Muscle layer of duodenum (tissue), 2 donors: ENCODE measurements around the gene HIPK2.

ENCODE experiments used
- H3K27ac ChIP-seq: one replicate; pipeline ENCODE4 v1.7.0; 2013; ENCODE audit warnings: mild to moderate bottlenecking, low read length
- H3K27me3 ChIP-seq: one replicate; pipeline ENCODE4 v1.7.0; 2013; ENCODE audit warnings: low read depth, mild to moderate bottlenecking, control low read depth, low read length
- H3K36me3 ChIP-seq, 2 donors: one replicate each; pipeline ENCODE4 v1.7.0; 2013; ENCODE audit warnings: low read length in 2 of 2, control low read depth in 1 of 2, mild to moderate bottlenecking in 1 of 2; ENCODE audit not compliant: insufficient read depth in 2 of 2, control insufficient read depth in 1 of 2
- H3K4me1 ChIP-seq, 2 donors: one replicate each; pipeline ENCODE4 v1.7.0; 2013; ENCODE audit warnings: low read length in 2 of 2, mild to moderate bottlenecking in 2 of 2, control low read depth in 1 of 2, moderate library complexity in 1 of 2; ENCODE audit not compliant: insufficient read depth in 2 of 2, control insufficient read depth in 1 of 2
- H3K4me3 ChIP-seq, 2 donors: one replicate each; pipeline ENCODE4 v1.7.0; 2013; ENCODE audit warnings: low read length in 2 of 2, low read depth in 1 of 2, mild to moderate bottlenecking in 1 of 2
- H3K9me3 ChIP-seq, 2 donors: one replicate each; pipeline ENCODE4 v1.7.0; 2013; ENCODE audit warnings: low read length in 2 of 2, control low read depth in 1 of 2, mild to moderate bottlenecking in 1 of 2; ENCODE audit not compliant: control insufficient read depth in 1 of 2
- donor health status: healthy.

Gene HIPK2

GRCh38 chr7:139750459-139751095, 27.2 kb downstream of the HIPK2 start:
- no peaks in the 10 kb centered on the region for H3K9me3 ChIP-seq
- no peak overlapping the region for H3K4me3 ChIP-seq
- H3K27me3 ChIP-seq: no peaks in the 10 kb centered on the region
- H3K36me3 ChIP-seq: no peaks in the 10 kb centered on the region
- H3K27ac ChIP-seq: no peak overlapping the region
- peaks cover 8 to 11% of the 10 kb centered on the region in 2 donors for H3K4me1 ChIP-seq

- Histone ChIP-seq H3K4me1 (peaks cover 14 to 17% of the 10 kb centered on the region in 2 donors), H3K27me3 (no peaks in the 10 kb centered on the region), H3K4me3 (no peak overlapping the region), H3K27ac (no peak overlapping the region), H3K9me3 (no peaks in the 10 kb centered on the region), H3K36me3 (no peaks in the 10 kb centered on the region)
Observed at GRCh38 chr7:139749545-139749944, 28.3 kb downstream of the HIPK2 start.

GRCh38 chr7:139748941-139749340, 28.9 kb downstream of the HIPK2 start:
- H3K36me3 ChIP-seq: no peaks in the 10 kb centered on the region
- H3K27ac ChIP-seq: no peak overlapping the region
- H3K4me3 ChIP-seq: no peak overlapping the region
- H3K4me1 ChIP-seq: peaks cover 14 to 17% of the 10 kb centered on the region in 2 donors
- no peaks in the 10 kb centered on the region for H3K27me3 ChIP-seq
- H3K9me3 ChIP-seq: no peaks in the 10 kb centered on the region

GRCh38 chr7:139748373-139748765, 29.4 kb downstream of the HIPK2 start:
- Histone ChIP-seq H3K4me1 (peaks cover 11 to 18% of the 10 kb centered on the region in 2 donors), H3K9me3 (no peaks in the 10 kb centered on the region), H3K27me3 (no peaks in the 10 kb centered on the region), H3K4me3 (no peak overlapping the region), H3K36me3 (no peaks in the 10 kb centered on the region), H3K27ac (no peak overlapping the region)

GRCh38 chr7:139747662-139748372, 30.0 kb downstream of the HIPK2 start:
- Histone ChIP-seq H3K4me1 (peaks cover 6 to 22% of the 10 kb centered on the region in 2 donors), H3K36me3 (no peaks in the 10 kb centered on the region), H3K4me3 (no peak overlapping the region), H3K27me3 (no peaks in the 10 kb centered on the region), H3K9me3 (no peaks in the 10 kb centered on the region), H3K27ac (no peak overlapping the region)

GRCh38 chr7:139746652-139747051, 31.1 kb downstream of the HIPK2 start:
- Histone ChIP-seq H3K4me1 (peaks cover 6 to 24% of the 10 kb centered on the region in 2 donors), H3K9me3 (no peaks in the 10 kb centered on the region), H3K27me3 (no peaks in the 10 kb centered on the region), H3K4me3 (no peak overlapping the region), H3K36me3 (no peaks in the 10 kb centered on the region), H3K27ac (no peak overlapping the region)

GRCh38 chr7:139745678-139746143, 32.1 kb downstream of the HIPK2 start:
- Histone ChIP-seq H3K27ac (no peak overlapping the region), H3K36me3 (no peaks in the 10 kb centered on the region), H3K4me3 (no peak overlapping the region), H3K4me1 (peaks cover 6 to 24% of the 10 kb centered on the region in 2 donors), H3K27me3 (no peaks in the 10 kb centered on the region), H3K9me3 (no peaks in the 10 kb centered on the region)

- Histone ChIP-seq H3K27ac (no peak overlapping the region), H3K9me3 (no peaks in the 10 kb centered on the region), H3K36me3 (no peaks in the 10 kb centered on the region), H3K4me3 (no peak overlapping the region), H3K27me3 (no peaks in the 10 kb centered on the region), H3K4me1 (peaks cover 6 to 29% of the 10 kb centered on the region in 2 donors)
Observed at GRCh38 chr7:139744768-139745677, 32.8 kb downstream of the HIPK2 start.

- Histone ChIP-seq H3K27me3 (no peaks in the 10 kb centered on the region), H3K27ac (no peak overlapping the region), H3K4me1 (peaks cover 6 to 30% of the 10 kb centered on the region in 2 donors), H3K36me3 (no peaks in the 10 kb centered on the region), H3K4me3 (no peak overlapping the region), H3K9me3 (no peaks in the 10 kb centered on the region)
Observed at GRCh38 chr7:139743967-139744767, 33.6 kb downstream of the HIPK2 start.

GRCh38 chr7:139743267-139743966, 34.4 kb downstream of the HIPK2 start:
- peaks cover 6 to 31% of the 10 kb centered on the region in 2 donors for H3K4me1 ChIP-seq
- no peaks in the 10 kb centered on the region for H3K9me3 ChIP-seq
- no peak overlapping the region for H3K27ac ChIP-seq
- H3K36me3 ChIP-seq: no peaks in the 10 kb centered on the region
- no peak overlapping the region for H3K4me3 ChIP-seq
- no peaks in the 10 kb centered on the region for H3K27me3 ChIP-seq
